WERI-Rb-1 (cell line): ENCODE data around the gene POFUT1.
A peak's percentile ranks its signal among the peaks of the same experiment; 100 is the strongest.

Experiments used
- DNase-seq: peaks from one replicate; pipeline ENCODE4 v3.0.0-alpha.2; 2020
- H3K27ac ChIP-seq: fragments of 250-450 bp; sonication (Bioruptor Pico); 2 replicates; pipeline ENCODE4 v1.5.1; 2020; ENCODE audit warnings: mild to moderate bottlenecking, moderate library complexity
- H3K27me3 ChIP-seq: fragments of 250-450 bp; sonication (Bioruptor Pico); 2 replicates; pipeline ENCODE4 v1.5.1; 2021; ENCODE audit warnings: mild to moderate bottlenecking, low read depth, moderate library complexity; ENCODE audit not compliant: insufficient read depth, severe bottlenecking
- H3K36me3 ChIP-seq: fragments of 250-450 bp; sonication (Bioruptor Pico); 2 replicates; pipeline ENCODE4 v1.5.1; 2020; ENCODE audit warnings: mild to moderate bottlenecking, moderate library complexity
- H3K4me3 ChIP-seq: 2 replicates; pipeline ENCODE4 v1.5.1; 2011; ENCODE audit warnings: low read depth, mild to moderate bottlenecking, control low read depth, low read length
- H3K9me3 ChIP-seq: fragments of 250-450 bp; sonication (Bioruptor Pico); 2 replicates; pipeline ENCODE4 v1.5.1; 2021; ENCODE audit warnings: mild to moderate bottlenecking, moderate library complexity; ENCODE audit not compliant: severe bottlenecking
- CTCF ChIP-seq: IDR thresholded peaks from 2 replicates; pipeline ENCODE4 v1.5.1; 2011; ENCODE audit warnings: low read depth, mild to moderate bottlenecking, control low read depth, inconsistent platforms, low read length

POFUT1 gene

DNA sequence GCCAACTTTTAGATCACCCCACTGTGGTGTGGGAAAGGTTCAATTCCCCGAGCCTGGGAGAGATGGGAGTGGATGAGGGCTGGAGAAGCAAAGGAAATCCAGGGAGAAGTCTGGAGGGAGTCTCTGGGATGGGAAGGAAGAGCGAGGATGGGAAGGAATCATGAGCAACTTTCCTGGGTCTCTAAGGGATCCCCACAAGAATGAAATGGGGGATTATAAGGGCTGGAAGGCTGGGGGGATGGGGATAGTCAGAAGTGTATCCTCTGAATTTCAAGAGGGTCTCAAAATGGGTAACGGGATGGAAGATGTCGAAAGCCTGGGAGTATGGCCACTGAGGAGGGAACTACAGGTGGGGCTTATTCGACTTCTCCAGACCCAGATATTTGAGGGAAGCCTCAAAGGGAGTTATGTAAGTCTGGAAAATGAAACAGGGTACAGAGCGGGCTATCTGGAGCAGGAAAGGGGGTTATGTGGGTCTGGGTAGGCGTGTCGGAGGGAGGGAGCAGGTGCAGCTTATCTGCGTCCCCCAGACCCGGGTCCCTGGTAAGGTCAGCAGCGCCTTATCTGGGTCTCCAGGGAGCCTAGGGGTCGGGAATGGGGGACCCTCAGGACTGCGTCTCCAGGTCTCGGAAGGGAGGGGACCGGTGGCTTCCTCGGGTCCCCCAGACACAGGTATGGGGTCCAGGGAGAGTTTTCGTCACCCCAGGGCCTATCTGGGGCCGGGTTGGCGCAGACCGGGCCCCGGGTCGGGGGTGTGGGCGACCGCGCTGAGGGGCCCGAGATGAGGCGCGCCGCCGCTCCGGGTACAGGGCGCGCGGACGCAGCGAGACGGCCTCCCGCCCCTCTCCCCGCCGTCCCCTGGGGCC lies 687 bp upstream of the POFUT1 start:
- Histone ChIP-seq H3K9me3 (no peaks in the 10 kb centered on the region), H3K27me3 (no peaks in the 10 kb centered on the region), H3K27ac (peak overlapping the region; percentile 94), H3K36me3 (peaks cover 48% of the 10 kb centered on the region), H3K4me3 (peak overlapping the region; percentile 95)
- TF ChIP-seq CTCF = no peak
- DNase-seq = no peak

- Histone ChIP-seq H3K36me3 (peaks cover 37% of the 10 kb centered on the region), H3K27ac (no peak overlapping the region), H3K27me3 (no peaks in the 10 kb centered on the region), H3K4me3 (peak overlapping the region; percentile 94), H3K9me3 (no peaks in the 10 kb centered on the region)
- TF ChIP-seq CTCF = no peak
- DNase-seq = no peak
Measured at GRCh38 chr20:32208499-32209154, 947 bp downstream of the POFUT1 start.

DNA sequence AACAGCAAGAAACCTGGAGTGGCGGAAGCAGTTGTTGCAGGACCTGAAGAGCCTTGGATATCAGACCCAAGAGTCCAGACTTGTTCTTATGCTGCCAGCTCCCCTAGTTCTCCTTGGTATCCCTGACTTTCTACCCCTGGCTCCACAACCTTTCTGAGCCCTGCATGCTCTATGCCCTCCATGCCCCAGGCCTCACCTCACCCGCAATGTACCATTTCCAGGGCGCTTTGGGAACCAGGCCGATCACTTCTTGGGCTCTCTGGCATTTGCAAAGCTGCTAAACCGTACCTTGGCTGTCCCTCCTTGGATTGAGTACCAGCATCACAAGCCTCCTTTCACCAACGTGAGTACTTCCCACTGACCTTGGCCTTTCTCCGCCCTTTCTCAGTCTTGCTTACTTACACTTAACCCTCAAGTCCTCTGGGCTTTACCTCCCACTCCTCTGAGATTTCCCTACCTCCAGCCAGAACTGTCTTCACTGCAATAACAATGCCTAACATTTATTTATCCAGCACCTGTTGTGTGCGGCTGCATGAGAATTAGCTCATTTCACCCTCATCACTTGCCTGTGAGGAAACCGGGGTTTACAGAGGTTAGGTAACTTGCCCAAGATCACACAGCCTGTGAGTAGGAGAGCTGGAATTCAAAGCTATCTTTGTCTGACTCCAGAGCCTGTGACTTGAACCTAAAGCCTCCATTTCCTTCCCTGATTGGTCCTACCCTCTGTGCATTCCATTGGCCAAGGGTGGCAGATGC lies 2.3 kb downstream of the POFUT1 start:
- DNase-seq = no peak
- Histone ChIP-seq H3K27ac (no peak overlapping the region), H3K9me3 (no peaks in the 10 kb centered on the region), H3K27me3 (no peaks in the 10 kb centered on the region), H3K36me3 (peaks cover 24% of the 10 kb centered on the region), H3K4me3 (no peak overlapping the region)
- no peak for TF ChIP-seq CTCF

DNA sequence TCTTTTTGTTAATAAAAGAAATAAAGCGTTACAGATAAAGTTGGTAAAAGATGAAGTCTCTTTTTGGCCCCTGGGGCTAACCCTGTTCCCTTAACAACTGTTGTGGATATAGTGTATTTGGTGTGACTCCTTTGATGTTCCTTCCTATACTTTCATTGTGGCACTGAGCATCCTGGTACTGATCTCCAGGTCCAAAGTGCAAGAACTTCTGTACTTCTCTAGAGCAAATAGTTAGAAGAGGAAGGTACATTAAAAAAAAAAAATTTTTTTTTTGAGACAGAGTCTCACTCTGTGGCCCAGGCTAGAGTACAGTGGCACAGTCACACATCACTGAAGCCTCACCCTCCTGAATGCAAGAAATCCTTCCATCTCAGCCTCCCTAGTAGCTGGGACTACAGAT lies 6.2 kb downstream of the POFUT1 start:
- Histone ChIP-seq H3K9me3 (no peaks in the 10 kb centered on the region), H3K27me3 (no peaks in the 10 kb centered on the region), H3K36me3 (peaks cover 48% of the 10 kb centered on the region), H3K4me3 (no peak overlapping the region), H3K27ac (no peak overlapping the region)
- no peak for TF ChIP-seq CTCF
- DNase-seq = no peak

- no peak for DNase-seq
- H3K27me3 ChIP-seq = no peaks in the 10 kb centered on the region
- no peak overlapping the region for H3K4me3 ChIP-seq
- peaks cover 46% of the 10 kb centered on the region for H3K36me3 ChIP-seq
- H3K27ac ChIP-seq = no peak overlapping the region
- no peaks in the 10 kb centered on the region for H3K9me3 ChIP-seq
- TF ChIP-seq CTCF = no peak
Measured at GRCh38 chr20:32215147-32215546, 7.5 kb downstream of the POFUT1 start.
